HG03439 (cell line): ENCODE data around the gene GLIS1.

Experiments used
- ATAC-seq: cut with Tn5 transposase; IDR thresholded peaks from one replicate; pipeline ENCODE4 v1.9.1; 2021; ENCODE audit warnings: mild to moderate bottlenecking, moderate library complexity; ENCODE audit not compliant: unreplicated experiment

Gene GLIS1

GRCh38 chr1:53502641-53503432, 236.1 kb downstream of the GLIS1 start:
- ATAC-seq = no peak

- ATAC-seq = no peak
These were observed 237.6 kb downstream of the GLIS1 start for GRCh38 chr1:53501065-53502005.

DNA sequence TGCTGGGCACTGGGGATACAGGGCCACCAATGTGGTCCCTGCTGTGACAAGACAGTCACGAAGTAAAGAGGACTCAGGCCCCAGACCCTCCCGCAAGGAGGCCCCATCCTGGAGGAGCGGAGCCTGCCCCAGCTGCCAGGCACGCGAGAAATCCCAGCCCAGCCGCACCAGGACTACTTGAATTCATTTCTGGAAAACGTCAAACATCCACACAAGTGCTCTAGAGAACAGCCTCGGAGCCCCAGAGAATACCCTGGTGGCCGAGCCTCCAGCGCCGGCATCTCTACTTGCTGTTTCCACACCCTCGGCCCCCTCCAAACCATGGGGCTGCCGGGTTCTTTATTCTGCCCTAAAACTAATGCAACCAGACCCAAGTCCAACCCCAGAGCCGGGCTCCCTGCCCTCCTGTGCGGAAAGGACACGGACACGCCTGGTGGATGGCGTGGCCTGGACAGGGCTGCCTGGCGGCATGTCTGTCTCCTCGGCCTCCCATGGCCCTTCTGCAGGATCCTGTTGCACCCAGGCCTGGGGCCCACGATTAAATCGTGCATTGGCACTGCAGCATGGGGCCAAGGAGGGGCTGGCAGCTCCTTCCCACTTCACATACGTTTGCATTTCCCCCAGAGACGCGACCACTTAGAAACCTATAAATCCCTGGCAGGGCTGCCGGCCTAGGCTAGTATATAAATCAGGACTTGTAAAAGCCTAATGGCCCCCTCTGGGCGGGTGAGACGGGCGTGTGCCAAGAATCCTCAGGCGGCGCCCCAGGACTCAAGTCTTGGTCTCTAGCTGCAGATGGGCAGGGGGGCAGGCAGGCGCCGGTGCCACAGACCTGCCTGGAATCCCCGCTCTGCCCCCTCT, 238.5 kb downstream of the GLIS1 start:
- ATAC-seq = no peak

DNA sequence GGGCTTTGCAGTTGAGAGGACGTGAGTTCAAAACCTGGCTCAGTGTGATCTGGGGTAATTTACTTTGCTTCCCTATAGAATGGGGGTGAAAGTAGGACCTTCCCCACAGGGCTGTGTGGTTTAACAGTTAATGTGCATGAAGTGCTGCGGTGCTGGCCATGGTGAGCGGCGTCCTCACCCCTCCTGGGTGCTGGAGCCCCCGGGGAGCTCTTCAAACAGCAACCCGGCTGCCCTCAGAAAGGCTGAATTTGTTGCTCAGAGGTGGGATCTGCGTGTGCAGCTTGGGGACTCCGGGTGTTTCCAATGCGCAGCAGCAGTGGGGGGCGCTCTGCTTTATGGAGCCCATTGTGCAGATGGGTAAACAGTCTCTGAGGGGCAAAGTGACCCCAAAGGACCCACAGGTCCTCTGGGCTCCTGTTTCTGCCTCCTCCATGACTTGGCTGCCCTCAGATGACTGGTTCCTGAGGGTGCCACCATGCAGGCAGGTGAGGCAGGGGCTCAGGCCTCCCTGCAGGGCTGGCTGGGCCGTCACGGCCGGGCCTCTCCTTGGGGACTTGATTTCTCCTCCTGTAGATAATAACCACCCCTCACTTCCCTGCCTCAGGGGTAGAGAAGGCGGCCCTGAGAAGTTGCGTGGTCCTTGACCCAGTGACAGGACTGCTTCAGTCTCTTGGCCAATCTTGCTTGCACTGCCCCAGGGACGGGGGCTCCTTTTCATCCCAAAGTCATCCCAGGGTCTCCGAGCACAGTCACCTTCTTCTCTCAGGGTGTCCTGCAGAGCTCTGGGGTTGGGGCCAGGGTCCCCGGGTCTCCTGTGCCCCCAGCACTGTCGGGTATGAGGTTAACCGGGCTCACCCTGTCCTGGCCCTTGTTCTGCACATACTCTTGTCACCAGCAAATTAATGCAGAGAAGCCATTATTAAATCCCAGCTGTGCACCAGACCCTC, 239.4 kb downstream of the GLIS1 start:
- ATAC-seq = no peak

DNA sequence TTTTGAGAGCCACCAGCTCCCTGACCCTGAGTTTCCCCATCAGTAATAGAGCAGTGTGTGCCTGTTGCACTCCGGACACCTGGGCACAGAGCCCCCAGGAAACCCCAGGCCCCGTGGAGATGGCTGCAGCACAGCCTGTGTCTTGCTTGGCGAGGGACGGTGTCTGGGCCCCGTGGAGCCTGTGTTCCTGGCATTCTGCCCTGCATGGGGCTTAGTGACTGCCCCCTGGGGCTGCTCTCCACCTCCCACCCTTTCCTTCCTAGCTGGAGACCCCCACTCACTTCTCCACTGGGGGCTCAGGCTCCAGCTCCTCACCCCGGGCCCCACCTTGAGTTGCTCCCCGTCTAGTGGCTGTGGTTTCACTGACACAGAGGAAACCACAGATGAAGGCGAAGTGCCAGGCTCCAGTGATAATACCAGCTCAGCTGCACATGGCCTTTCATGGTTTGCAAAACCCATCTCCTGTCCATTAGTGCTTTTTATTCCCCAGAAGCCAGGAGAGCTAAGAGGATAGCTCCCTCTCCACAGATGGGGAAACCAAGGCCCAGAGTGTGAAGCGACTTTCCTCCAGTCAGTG, 240.3 kb downstream of the GLIS1 start:
- no peak for ATAC-seq

DNA sequence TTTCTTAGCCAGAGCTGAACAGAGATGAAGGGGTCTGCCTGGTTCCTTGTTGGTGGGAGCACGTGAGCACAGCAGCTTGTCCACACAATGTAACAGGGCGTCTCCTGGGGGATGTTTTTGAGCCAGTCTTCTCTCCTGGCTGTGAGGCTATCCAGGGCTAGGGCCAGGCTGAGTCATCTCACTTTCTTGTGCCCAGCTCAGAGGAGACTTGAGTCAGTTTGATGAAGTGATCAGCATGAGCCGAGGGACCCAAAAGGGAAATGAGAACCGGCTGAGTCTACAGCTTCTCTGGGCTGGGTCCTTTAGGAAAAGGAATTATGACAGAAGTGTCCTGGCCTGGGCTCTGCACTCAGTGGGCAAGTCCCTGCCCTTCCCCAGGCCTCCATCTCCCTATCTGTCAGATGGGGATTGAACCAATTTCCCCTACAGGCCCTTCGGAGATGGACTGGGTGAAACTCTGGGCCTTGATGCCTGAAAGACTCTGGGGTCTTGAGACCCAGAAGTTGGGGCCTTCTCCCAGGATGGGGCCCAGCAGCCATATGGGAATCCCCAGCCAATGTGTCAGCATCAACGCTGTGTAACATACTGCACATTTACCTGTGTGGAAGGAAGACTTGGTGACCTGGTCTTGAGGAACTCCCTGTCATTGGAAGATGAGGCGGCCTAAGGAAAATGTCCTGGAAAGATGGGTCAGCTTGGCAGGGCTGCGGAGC, 243.2 kb downstream of the GLIS1 start:
- ATAC-seq = no peak

GRCh38 chr1:53490351-53490750, 248.6 kb downstream of the GLIS1 start:
- no peak for ATAC-seq

GRCh38 chr1:53486395-53487026, 252.5 kb downstream of the GLIS1 start:
- no peak for ATAC-seq

- no peak for ATAC-seq
These were observed 253.2 kb downstream of the GLIS1 start for GRCh38 chr1:53485478-53486394.

- ATAC-seq = no peak
These were observed 254.1 kb downstream of the GLIS1 start for GRCh38 chr1:53484705-53485477.

GRCh38 chr1:53483656-53484055, 255.3 kb downstream of the GLIS1 start:
- no peak for ATAC-seq

GRCh38 chr1:53483170-53483569, 255.8 kb downstream of the GLIS1 start:
- no peak for ATAC-seq

GRCh38 chr1:53482441-53483153, 256.4 kb downstream of the GLIS1 start:
- no peak for ATAC-seq

DNA sequence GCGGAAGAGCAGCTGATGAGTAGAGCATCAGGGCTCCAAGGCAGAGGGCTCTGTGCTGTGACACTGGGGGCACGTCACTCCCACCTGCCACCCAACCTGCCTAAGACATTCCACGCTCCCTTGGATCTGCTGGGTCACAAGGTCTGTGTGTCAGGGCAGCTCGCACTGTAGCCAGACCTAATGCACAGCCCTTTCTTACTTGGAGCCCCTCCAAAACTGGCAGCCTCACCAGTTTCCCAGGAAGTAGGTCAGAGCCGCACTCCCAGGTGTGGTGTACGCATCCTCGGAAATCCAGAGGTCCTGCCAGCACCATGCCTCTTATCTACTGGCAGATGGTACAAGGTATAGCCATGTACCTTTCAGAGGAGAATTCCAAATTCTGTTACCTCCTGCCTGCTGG, 257.5 kb downstream of the GLIS1 start:
- no peak for ATAC-seq

GRCh38 chr1:53480678-53481077, 258.3 kb downstream of the GLIS1 start:
- no peak for ATAC-seq

DNA sequence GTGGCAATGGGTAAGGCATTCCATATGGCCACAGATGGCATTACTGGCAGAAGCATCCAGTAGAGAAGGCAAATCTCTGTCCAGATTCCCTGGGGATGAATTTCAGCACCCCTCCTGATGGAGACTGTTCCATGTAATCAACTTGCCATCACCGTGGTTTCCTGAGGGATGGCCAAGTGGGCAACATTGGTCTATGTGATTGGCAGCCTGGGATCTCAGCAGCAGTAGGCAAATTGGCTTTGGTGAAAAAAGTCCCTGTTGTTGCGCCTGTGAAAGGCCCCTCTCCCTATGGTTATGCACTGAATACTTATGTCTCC, 260.5 kb downstream of the GLIS1 start:
- no peak for ATAC-seq
